Measurements from ENCODE around the gene CAMK2B. TPM values are rescaled to one million over a fixed set of nuclear protein-coding genes. Genes with fewer than 3 reads are reported as not detected.
"Not testable (repeated sequence)": the region's sequence is repeated elsewhere in the genome, so short reads cannot be mapped to it uniquely, and the experiment has no call there.

CAMK2B gene
- total and polyA plus RNA-seq, 9 donors, result 0.22 to 1.4 (median 0.45) TPM; not detected in 2

- H3K4me3 ChIP-seq, result no peak overlapping the region
- H3K27me3 ChIP-seq, result no peaks in the 10 kb centered on the region
- no peak for DNase-seq
- 88 to 92% (median 91%) methylated on average over 6 of the region's 6 CpGs for WGBS, 3 donors
- H3K36me3 ChIP-seq, result no peaks in the 10 kb centered on the region
- no peaks in the 10 kb centered on the region for H3K9me3 ChIP-seq
- no peaks in the 10 kb centered on the region for H3K4me1 ChIP-seq (ENCODE audit: insufficient read depth)
- intact Hi-C loops (cut with DNase I), result no loop called here
- H3K27ac ChIP-seq, result no peak overlapping the region
- TF ChIP-seq POLR2A (IDR thresholded peaks at IDR 0.05) (no peak), CTCF (IDR thresholded peaks at IDR 0.05) (no peak), EP300 (IDR thresholded peaks at IDR 0.05) (no peak)
Observed at GRCh38 chr7:44172803-44173424, 152.5 kb downstream of the CAMK2B start.

GRCh38 chr7:44172352-44172751 lies 153.0 kb downstream of the CAMK2B start:
- TF ChIP-seq CTCF (IDR thresholded peaks at IDR 0.05) (no peak), EP300 (IDR thresholded peaks at IDR 0.05) (no peak), POLR2A (IDR thresholded peaks at IDR 0.05) (no peak)
- DNase-seq, result no peak
- intact Hi-C loops (cut with DNase I), result no loop called here
- Histone ChIP-seq H3K4me3 (no peak overlapping the region), H3K27ac (no peak overlapping the region), H3K9me3 (no peaks in the 10 kb centered on the region), H3K4me1 (ENCODE audit: insufficient read depth) (no peaks in the 10 kb centered on the region), H3K36me3 (no peaks in the 10 kb centered on the region), H3K27me3 (no peaks in the 10 kb centered on the region)

- H3K4me1 ChIP-seq (ENCODE audit: insufficient read depth); H3K36me3 ChIP-seq; intact Hi-C loops (cut with DNase I); DNase-seq; H3K9me3 ChIP-seq; H3K4me3 ChIP-seq; H3K27ac ChIP-seq; H3K27me3 ChIP-seq: not testable (repeated sequence)
- WGBS, 3 donors, result 87 to 94% (median 92%) methylated on average over 9 of the region's 9 CpGs
Observed at GRCh38 chr7:44171901-44172300, 153.5 kb downstream of the CAMK2B start.

- no peak overlapping the region for H3K27ac ChIP-seq
- H3K36me3 ChIP-seq, result no peaks in the 10 kb centered on the region
- no peaks in the 10 kb centered on the region for H3K9me3 ChIP-seq
- intact Hi-C loops (cut with DNase I), result no loop called here
- no peaks in the 10 kb centered on the region for H3K4me1 ChIP-seq (ENCODE audit: insufficient read depth)
- DNase-seq, result no peak
- no peak overlapping the region for H3K4me3 ChIP-seq
- no peaks in the 10 kb centered on the region for H3K27me3 ChIP-seq
- no peak for TF ChIP-seq EP300 (IDR thresholded peaks at IDR 0.05)
- TF ChIP-seq POLR2A (IDR thresholded peaks at IDR 0.05), result no peak
- no peak for TF ChIP-seq CTCF (IDR thresholded peaks at IDR 0.05)
Observed at GRCh38 chr7:44167920-44168319, 157.5 kb downstream of the CAMK2B start.

Other genes with a start within 250 kb of the CAMK2B start
- 10 to 100 TPM; 20.9 to 37.3 (median 30.2) TPM for gene POLM, start 243.1 kb downstream of the CAMK2B start, total RNA-seq
- 10 to 100 TPM in 1 of 2 donors, 1 to 10 TPM in 1; 5.1 to 24.7 TPM for gene POLM, start 243.1 kb downstream of the CAMK2B start, polyA plus RNA-seq
- gene AEBP1, start 221.2 kb downstream of the CAMK2B start, total RNA-seq, result 100 to 1,000 TPM; 137 to 563 (median 327) TPM
- 100 to 1,000 TPM; 240 to 283 TPM for gene AEBP1, start 221.2 kb downstream of the CAMK2B start, polyA plus RNA-seq
- 100 to 1,000 TPM in 2 of 7 donors, 10 to 100 TPM in 5; 42.4 to 118 (median 76.9) TPM for gene POLD2, start 202.0 kb downstream of the CAMK2B start, total RNA-seq
- 10 to 100 TPM; 35.3 to 63.5 TPM for gene POLD2, start 202.0 kb downstream of the CAMK2B start, polyA plus RNA-seq
- gene MYL7, start 184.3 kb downstream of the CAMK2B start, total RNA-seq, result 1 to 10 TPM in 3 of 7 donors, under 1 TPM in 1, not detected in 3; 0.46 to 2.0 (median 1.6) TPM
- 1 to 10 TPM in 1 of 2 donors, under 1 TPM in 1; 0.35 to 1.5 TPM for gene MYL7, start 184.3 kb downstream of the CAMK2B start, polyA plus RNA-seq
- 1 to 10 TPM in 5 of 7 donors, under 1 TPM in 2; 0.75 to 2.9 (median 1.3) TPM for gene GCK, start 136.2 kb downstream of the CAMK2B start, total RNA-seq
- gene GCK, start 136.2 kb downstream of the CAMK2B start, polyA plus RNA-seq, result 1 to 10 TPM in 1 of 2 donors, under 1 TPM in 1; 0.48 to 2.7 TPM
- 10 to 100 TPM; 22.2 to 68.0 (median 40.5) TPM for gene YKT6, start 124.6 kb downstream of the CAMK2B start, total RNA-seq
- 10 to 100 TPM; 28.1 to 67.3 TPM for gene YKT6, start 124.6 kb downstream of the CAMK2B start, polyA plus RNA-seq
- gene NUDCD3, start 165.1 kb upstream of the CAMK2B start, total RNA-seq, result 100 to 1,000 TPM in 5 of 7 donors, 10 to 100 TPM in 2; 32.1 to 117 (median 102) TPM
- gene NUDCD3, start 165.1 kb upstream of the CAMK2B start, polyA plus RNA-seq, result 100 to 1,000 TPM in 1 of 2 donors, 10 to 100 TPM in 1; 35.4 to 111 TPM
- under 1 TPM; 0.05 to 0.28 (median 0.24) TPM for gene NPC1L1, start 215.7 kb upstream of the CAMK2B start, total RNA-seq
- under 1 TPM; 0.18 to 0.22 TPM for gene NPC1L1, start 215.7 kb upstream of the CAMK2B start, polyA plus RNA-seq
- gene DDX56, start 248.3 kb upstream of the CAMK2B start, total RNA-seq, result 10 to 100 TPM; 33.6 to 78.4 (median 53.4) TPM
- gene DDX56, start 248.3 kb upstream of the CAMK2B start, polyA plus RNA-seq, result 10 to 100 TPM; 39.2 to 43.4 TPM